ENCODE results near the gene LSR. TPM values are rescaled to one million over a fixed set of nuclear protein-coding genes. Genes with fewer than 3 reads are reported as not detected.

The LSR gene
- total RNA-seq, 4 donors from 2014 or later, result 5.1 to 19.2 (median 10.8) TPM

DNA sequence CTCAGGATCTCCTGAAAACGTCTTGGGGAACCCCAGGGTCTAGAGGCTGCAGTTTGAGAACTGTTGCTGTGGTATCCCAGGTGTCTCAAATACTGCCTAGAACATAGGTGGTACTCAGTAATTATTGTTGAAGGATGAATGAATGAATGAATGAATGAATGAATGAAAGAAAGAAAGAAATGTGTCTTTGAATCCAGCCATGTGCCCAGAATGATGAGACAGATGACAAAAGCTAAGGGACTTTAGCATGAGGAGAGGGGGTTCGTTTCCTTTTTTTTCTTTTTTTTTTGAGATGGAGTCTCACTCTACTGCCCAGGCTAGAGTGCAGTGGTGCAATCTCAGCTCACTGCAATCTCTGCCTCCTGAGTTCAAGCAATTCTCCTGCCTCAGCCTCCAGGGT is 7.8 kb downstream of the LSR start:
- Histone ChIP-seq H3K4me1 (peaks cover 0 to 7% (median 5%) of the 10 kb centered on the region in 4 donors), H3K9me3 (no peaks in the 10 kb centered on the region), H3K27ac (replicated peaks in 1 of 4) (no peak overlapping the region), H3K4me3 (no peak overlapping the region), H3K27me3 (peaks cover 0 to 49% (median 0%) of the 10 kb centered on the region in 4 donors), H3K36me3 (no peaks in the 10 kb centered on the region)
- no peak for DNase-seq (ENCODE audit: extremely low spot score)
- intact Hi-C loops (cut with DNase I), result no loop called here
- TF ChIP-seq, protein P1, sequence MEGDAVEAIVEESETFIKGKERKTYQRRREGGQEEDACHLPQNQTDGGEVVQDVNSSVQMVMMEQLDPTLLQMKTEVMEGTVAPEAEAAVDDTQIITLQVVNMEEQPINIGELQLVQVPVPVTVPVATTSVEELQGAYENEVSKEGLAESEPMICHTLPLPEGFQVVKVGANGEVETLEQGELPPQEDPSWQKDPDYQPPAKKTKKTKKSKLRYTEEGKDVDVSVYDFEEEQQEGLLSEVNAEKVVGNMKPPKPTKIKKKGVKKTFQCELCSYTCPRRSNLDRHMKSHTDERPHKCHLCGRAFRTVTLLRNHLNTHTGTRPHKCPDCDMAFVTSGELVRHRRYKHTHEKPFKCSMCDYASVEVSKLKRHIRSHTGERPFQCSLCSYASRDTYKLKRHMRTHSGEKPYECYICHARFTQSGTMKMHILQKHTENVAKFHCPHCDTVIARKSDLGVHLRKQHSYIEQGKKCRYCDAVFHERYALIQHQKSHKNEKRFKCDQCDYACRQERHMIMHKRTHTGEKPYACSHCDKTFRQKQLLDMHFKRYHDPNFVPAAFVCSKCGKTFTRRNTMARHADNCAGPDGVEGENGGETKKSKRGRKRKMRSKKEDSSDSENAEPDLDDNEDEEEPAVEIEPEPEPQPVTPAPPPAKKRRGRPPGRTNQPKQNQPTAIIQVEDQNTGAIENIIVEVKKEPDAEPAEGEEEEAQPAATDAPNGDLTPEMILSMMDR (IDR thresholded peaks at IDR 0.05), result no peak
- TF ChIP-seq POLR2AphosphoS5 (IDR thresholded peaks at IDR 0.05) (no peak), POLR2A (IDR thresholded peaks at IDR 0.05; ENCODE audit: low read depth) (no peak), EP300 (IDR thresholded peaks at IDR 0.05) (no peak)
- 39% methylated on average over 2 of the region's 2 CpGs for WGBS

DNA sequence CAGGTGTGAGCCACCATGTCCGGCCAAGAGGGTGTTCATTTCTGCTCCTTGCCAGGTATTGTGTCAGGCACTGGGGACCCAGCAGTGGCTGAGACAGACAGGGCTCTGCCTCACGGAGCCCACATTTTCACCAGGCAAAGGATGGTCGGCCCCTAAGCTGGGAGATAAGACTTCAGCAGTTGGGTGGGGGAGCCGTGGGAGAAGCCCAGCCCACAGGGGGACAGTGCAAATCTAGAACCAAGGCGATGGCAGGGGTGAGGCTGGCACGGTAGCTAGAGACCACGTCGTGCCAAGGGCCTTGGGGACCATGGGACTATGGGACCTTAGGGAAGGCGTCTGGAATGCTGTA is 8.3 kb downstream of the LSR start:
- Histone ChIP-seq H3K4me3 (no peak overlapping the region), H3K9me3 (no peaks in the 10 kb centered on the region), H3K27ac (replicated peaks in 1 of 4) (no peak overlapping the region), H3K4me1 (peaks cover 0 to 8% (median 7%) of the 10 kb centered on the region in 4 donors), H3K27me3 (peaks cover 0 to 49% (median 0%) of the 10 kb centered on the region in 4 donors), H3K36me3 (no peaks in the 10 kb centered on the region)
- intact Hi-C loops (cut with DNase I), result no loop called here
- no peak for DNase-seq (ENCODE audit: extremely low spot score)
- 81% methylated on average over 8 of the region's 9 CpGs for WGBS
- no peak for TF ChIP-seq POLR2AphosphoS5 (IDR thresholded peaks at IDR 0.05)
- TF ChIP-seq, protein P1 (IDR thresholded peaks at IDR 0.05), result no peak
- TF ChIP-seq EP300 (IDR thresholded peaks at IDR 0.05), result no peak
- no peak for TF ChIP-seq POLR2A (IDR thresholded peaks at IDR 0.05; ENCODE audit: low read depth)

DNA sequence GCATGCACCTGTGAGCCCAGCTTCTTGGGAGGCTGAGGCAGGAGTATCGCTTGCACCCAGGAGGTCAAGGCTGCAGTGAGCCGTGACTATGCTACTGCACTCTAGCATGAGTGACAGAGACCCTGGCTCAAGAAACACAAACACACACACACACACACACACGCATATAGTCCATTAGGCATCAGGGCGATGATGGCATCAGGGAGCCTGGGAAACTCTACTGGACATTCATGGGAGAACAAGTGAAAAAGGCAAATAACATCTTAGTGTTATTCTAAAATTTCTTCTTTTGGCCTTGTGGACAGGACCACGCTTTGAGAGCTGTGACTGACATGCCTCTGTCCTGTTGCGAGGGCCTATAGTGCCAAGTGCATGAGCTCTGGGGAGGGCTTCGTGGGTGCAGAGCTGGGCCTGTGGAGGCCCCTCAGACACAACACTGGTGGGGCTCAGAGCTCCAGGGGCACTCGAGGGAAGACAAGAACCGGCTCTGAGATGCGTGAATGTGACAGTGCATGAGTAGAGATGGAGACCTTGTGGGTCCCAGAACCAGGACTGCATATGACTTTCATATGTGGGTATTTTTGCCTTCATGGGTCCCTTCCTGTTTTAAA is 12.0 kb downstream of the LSR start:
- WGBS, result 90% methylated on average over 7 of the region's 10 CpGs
- intact Hi-C loops (cut with DNase I), result no loop called here
- TF ChIP-seq EP300 (IDR thresholded peaks at IDR 0.05), result no peak
- no peak for TF ChIP-seq POLR2AphosphoS5 (IDR thresholded peaks at IDR 0.05)
- no peak for TF ChIP-seq POLR2A (IDR thresholded peaks at IDR 0.05; ENCODE audit: low read depth)
- TF ChIP-seq, protein P1 (IDR thresholded peaks at IDR 0.05), result no peak

DNA sequence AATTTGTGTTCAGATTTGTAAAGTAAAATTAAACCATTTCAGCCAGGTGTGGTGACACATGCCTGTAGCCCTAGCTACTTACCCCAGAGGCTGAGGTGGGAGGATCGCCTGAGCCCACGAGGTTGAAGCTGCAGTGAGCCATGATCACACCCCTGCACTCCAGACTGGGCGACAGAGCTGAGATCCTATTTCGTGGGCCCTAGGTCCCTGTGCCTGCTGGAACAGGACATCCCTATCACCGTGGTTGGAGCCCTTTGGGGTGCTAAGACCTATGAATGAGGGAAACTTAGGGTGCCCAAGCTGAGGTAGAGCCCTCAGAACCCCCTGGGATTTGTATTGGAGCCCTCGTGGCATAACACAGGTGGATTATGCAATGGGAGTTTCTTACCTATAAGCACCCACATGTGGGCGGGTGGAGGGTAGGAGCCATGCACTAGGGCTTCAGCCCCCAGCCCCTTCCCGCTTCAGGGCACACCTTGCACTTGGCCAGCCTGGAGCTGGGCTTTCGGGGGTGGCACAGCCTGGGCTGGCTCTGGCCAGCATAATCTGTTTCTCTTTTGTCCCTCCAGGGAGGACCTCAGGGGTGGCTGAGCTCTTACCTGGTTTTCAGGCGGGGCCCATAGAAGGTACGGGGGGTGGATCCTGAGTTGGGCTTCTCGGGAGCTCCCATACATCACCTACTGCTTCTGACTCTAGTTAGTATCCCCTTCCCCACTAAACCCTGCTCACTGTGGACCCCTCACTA is 12.7 kb downstream of the LSR start:
- Histone ChIP-seq H3K4me1 (peaks cover 17 to 34% (median 23%) of the 10 kb centered on the region in 4 donors), H3K27ac (replicated peaks in 1 of 4) (no peak overlapping the region), H3K4me3 (no peak overlapping the region), H3K27me3 (peaks cover 0 to 14% (median 0%) of the 10 kb centered on the region in 4 donors), H3K9me3 (no peaks in the 10 kb centered on the region), H3K36me3 (peaks cover 0 to 4% (median 0%) of the 10 kb centered on the region in 4 donors)
- intact Hi-C loops (cut with DNase I), result no loop called here
- TF ChIP-seq POLR2A (IDR thresholded peaks at IDR 0.05; ENCODE audit: low read depth), result no peak
- TF ChIP-seq, protein P1 (IDR thresholded peaks at IDR 0.05), result no peak
- TF ChIP-seq EP300 (IDR thresholded peaks at IDR 0.05), result no peak
- WGBS, result 63% methylated on average over 9 of the region's 12 CpGs
- no peak for DNase-seq (ENCODE audit: extremely low spot score)

More for the DNA sequence above, 12.0 kb downstream of the LSR start:
- Histone ChIP-seq H3K27me3 (peaks cover 0 to 14% (median 0%) of the 10 kb centered on the region in 4 donors), H3K36me3 (no peaks in the 10 kb centered on the region), H3K4me3 (no peak overlapping the region), H3K9me3 (no peaks in the 10 kb centered on the region), H3K4me1 (peaks cover 10 to 27% (median 15%) of the 10 kb centered on the region in 4 donors), H3K27ac (replicated peaks in 1 of 4) (no peak overlapping the region)
- no peak for DNase-seq (ENCODE audit: extremely low spot score)

Data from esophagus muscularis mucosa (tissue), 4 donors.